SIG-M5 treated with dmso at 0.1 percent for 504 hours (cell line): Measurements from ENCODE around the gene MRAS.
"Not testable (repeated sequence)": the region's sequence is repeated elsewhere in the genome, so short reads cannot be mapped to it uniquely, and the experiment has no call there.

Experiments used
- DNase-seq: peaks from one replicate; lab custom pipeline; 2025; ENCODE audit not compliant: unreplicated experiment; lab: John Stamatoyannopoulos, UW

MRAS gene

GRCh38 chr3:138366006-138366759 is 17.8 kb downstream of the MRAS start:
- no peak for DNase-seq

GRCh38 chr3:138367326-138367850 is 19.0 kb downstream of the MRAS start:
- no peak for DNase-seq

GRCh38 chr3:138367911-138368310 is 19.5 kb downstream of the MRAS start:
- DNase-seq: peak; percentile 48

- no peak for DNase-seq
Observed at GRCh38 chr3:138369151-138369900, 20.9 kb downstream of the MRAS start.

GRCh38 chr3:138370321-138370720 is 21.9 kb downstream of the MRAS start:
- DNase-seq: no peak

- peak; percentile 74 for DNase-seq
Observed at GRCh38 chr3:138371070-138371965, 22.9 kb downstream of the MRAS start.

- no peak for DNase-seq
Observed at GRCh38 chr3:138373087-138373735, 24.8 kb downstream of the MRAS start.

- no peak for DNase-seq
Observed at GRCh38 chr3:138373736-138374094, 25.3 kb downstream of the MRAS start.

GRCh38 chr3:138374573-138375134 is 26.3 kb downstream of the MRAS start:
- no peak for DNase-seq

GRCh38 chr3:138375447-138375846 is 27.1 kb downstream of the MRAS start:
- no peak for DNase-seq

- DNase-seq: no peak
Observed at GRCh38 chr3:138376663-138377062, 28.3 kb downstream of the MRAS start.

GRCh38 chr3:138377212-138377611 is 28.8 kb downstream of the MRAS start:
- not testable (repeated sequence) for DNase-seq

- DNase-seq: no peak
Observed at GRCh38 chr3:138377804-138378203, 29.4 kb downstream of the MRAS start.

- DNase-seq: no peak
Observed at GRCh38 chr3:138378331-138378730, 30.0 kb downstream of the MRAS start.

GRCh38 chr3:138378990-138379389 is 30.6 kb downstream of the MRAS start:
- no peak for DNase-seq

GRCh38 chr3:138381413-138381901 is 33.1 kb downstream of the MRAS start:
- no peak for DNase-seq

GRCh38 chr3:138381950-138382715 is 33.8 kb downstream of the MRAS start:
- DNase-seq: peak; percentile 8

- DNase-seq: no peak
Observed at GRCh38 chr3:138383715-138384465, 35.5 kb downstream of the MRAS start.

GRCh38 chr3:138384531-138384930 is 36.2 kb downstream of the MRAS start:
- DNase-seq: no peak
